ENCODE results near the gene ECE1. TPM values are rescaled to one million over a fixed set of nuclear protein-coding genes. Genes with fewer than 3 reads are reported as not detected.

Gene ECE1
- total and polyA plus RNA-seq, 11 donors = 37.3 to 140 (median 59.4) TPM

Other genes with a start within 250 kb of the ECE1 start
- gene EIF4G3, start 113.6 kb downstream of the ECE1 start, total RNA-seq = 10 to 100 TPM; 30.0 to 49.0 (median 37.5) TPM
- 10 to 100 TPM; 14.6 to 25.9 TPM for gene EIF4G3, start 113.6 kb downstream of the ECE1 start, polyA plus RNA-seq
- 1 to 10 TPM; 1.6 to 7.3 (median 4.1) TPM for gene NBPF3, start 149.7 kb upstream of the ECE1 start, total RNA-seq
- 1 to 10 TPM; 1.1 to 1.4 TPM for gene NBPF3, start 149.7 kb upstream of the ECE1 start, polyA plus RNA-seq
- gene ALPL, start 219.0 kb upstream of the ECE1 start, total RNA-seq = 10 to 100 TPM in 7 of 9 donors, 1 to 10 TPM in 2; 6.3 to 45.8 (median 12.3) TPM
- 10 to 100 TPM in 1 of 2 donors, 1 to 10 TPM in 1; 8.7 to 17.8 TPM for gene ALPL, start 219.0 kb upstream of the ECE1 start, polyA plus RNA-seq

Data from heart left ventricle (tissue), 11 donors.